Skeletal muscle satellite cell (primary cell): ENCODE data around the gene MMAA.
"Not testable (repeated sequence)": the region's sequence is repeated elsewhere in the genome, so short reads cannot be mapped to it uniquely, and the experiment has no call there.

ENCODE experiments used
- H3K27me3 ChIP-seq: 2 replicates; pipeline ENCODE4 v1.7.0; 2013; ENCODE audit warnings: low read length; ENCODE audit not compliant: control insufficient read depth, insufficient read depth
- H3K36me3 ChIP-seq: 2 replicates; pipeline ENCODE4 v1.7.0; 2013; ENCODE audit warnings: mild to moderate bottlenecking, control low read depth, low read length; ENCODE audit not compliant: insufficient read depth
- H3K4me1 ChIP-seq: 2 replicates; pipeline ENCODE4 v1.7.0; 2013; ENCODE audit warnings: low read length; ENCODE audit not compliant: control insufficient read depth, insufficient read depth
- H3K4me2 ChIP-seq: 2 replicates; pipeline ENCODE4 v1.7.0; 2013; ENCODE audit warnings: mild to moderate bottlenecking, low read length
- H3K4me3 ChIP-seq: 2 replicates; pipeline ENCODE4 v1.7.0; 2013; ENCODE audit warnings: low read length
- H3K9ac ChIP-seq: 2 replicates; pipeline ENCODE4 v1.7.0; 2013; ENCODE audit warnings: mild to moderate bottlenecking, low read depth, low read length, moderate library complexity
- H3K9me3 ChIP-seq: replicated peaks from 2 replicates; pipeline ENCODE4 v1.7.0; 2013; ENCODE audit warnings: mild to moderate bottlenecking, control low read depth, low read length

Gene MMAA

DNA sequence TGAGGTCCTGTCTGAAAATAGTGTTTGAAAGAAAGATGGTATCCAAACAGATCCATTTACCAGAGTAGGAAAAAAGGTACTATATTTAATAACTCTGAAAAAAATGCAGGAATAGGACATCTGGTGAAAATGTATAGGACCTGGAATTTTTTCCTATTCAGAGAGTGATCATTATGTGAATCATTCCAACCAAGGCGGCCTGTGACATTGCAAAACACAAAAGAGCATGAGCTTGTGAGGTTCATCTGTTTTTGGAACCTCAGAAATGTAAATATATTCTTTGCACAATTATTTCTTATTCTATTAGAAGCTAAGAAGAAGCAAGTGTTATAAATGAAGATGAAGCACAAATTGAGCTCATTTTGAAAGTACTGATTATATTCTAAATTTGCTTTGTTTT is 62.8 kb downstream of the MMAA start:
- Histone ChIP-seq H3K4me3 (no peak overlapping the region), H3K9me3 (no peaks in the 10 kb centered on the region), H3K9ac (no peak overlapping the region), H3K4me2 (no peak overlapping the region), H3K4me1 (peaks cover 19% of the 10 kb centered on the region), H3K36me3 (no peaks in the 10 kb centered on the region), H3K27me3 (no peaks in the 10 kb centered on the region)

DNA sequence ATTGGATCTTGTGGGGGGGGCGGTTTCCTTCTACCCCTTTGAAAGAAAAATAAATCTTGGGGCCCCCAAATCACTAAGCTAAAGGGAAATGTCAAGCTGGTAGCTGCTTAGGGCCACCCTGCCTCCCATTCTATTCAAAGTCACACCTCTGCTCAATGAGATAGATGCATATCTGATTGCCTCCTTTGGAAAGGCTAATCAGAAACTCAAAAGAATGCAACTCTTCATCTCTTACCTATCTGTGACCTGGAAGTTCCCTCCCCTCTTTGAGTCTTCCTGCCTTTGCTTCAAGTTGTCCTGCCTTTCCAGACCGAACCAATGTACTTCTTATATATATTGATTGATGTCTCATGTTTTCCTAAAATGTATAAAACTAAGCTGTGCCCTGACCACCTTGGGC is 67.8 kb downstream of the MMAA start:
- Histone ChIP-seq H3K27me3 (no peaks in the 10 kb centered on the region), H3K4me1 (no peaks in the 10 kb centered on the region), H3K9ac (no peak overlapping the region)

DNA sequence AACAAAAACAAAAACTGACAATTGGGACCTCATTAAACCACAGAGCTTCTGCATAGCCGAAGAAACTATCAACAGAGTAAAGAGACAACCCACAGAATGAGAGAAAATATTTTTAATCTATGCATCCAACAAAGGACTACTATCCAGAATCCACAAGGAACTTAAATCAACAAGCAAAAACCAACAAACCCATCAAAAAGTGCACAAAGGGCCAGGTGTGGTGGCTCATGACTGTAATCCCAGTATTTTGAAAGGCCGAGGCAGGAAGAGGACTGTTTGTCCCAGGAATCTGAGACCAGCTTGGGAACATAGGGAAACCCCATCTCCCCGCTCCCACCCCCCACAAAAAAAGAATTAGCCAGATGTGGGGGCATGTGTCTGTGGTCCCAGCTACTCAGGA is 71.4 kb downstream of the MMAA start:
- H3K36me3 ChIP-seq, result no peaks in the 10 kb centered on the region
- H3K9ac ChIP-seq, result no peak overlapping the region
- H3K4me1 ChIP-seq, result no peaks in the 10 kb centered on the region
- no peaks in the 10 kb centered on the region for H3K27me3 ChIP-seq
- no peaks in the 10 kb centered on the region for H3K9me3 ChIP-seq
- H3K4me2 ChIP-seq, result no peak overlapping the region
- no peak overlapping the region for H3K4me3 ChIP-seq

More for the DNA sequence above, 67.8 kb downstream of the MMAA start:
- Histone ChIP-seq H3K4me2 (no peak overlapping the region), H3K36me3 (no peaks in the 10 kb centered on the region), H3K9me3 (no peaks in the 10 kb centered on the region), H3K4me3 (no peak overlapping the region)

- H3K27me3 ChIP-seq, H3K36me3 ChIP-seq, H3K4me2 ChIP-seq, H3K9ac ChIP-seq, H3K9me3 ChIP-seq, H3K4me3 ChIP-seq, H3K4me1 ChIP-seq: not testable (repeated sequence)
These were observed 72.2 kb downstream of the MMAA start for GRCh38 chr4:145691416-145691815.

DNA sequence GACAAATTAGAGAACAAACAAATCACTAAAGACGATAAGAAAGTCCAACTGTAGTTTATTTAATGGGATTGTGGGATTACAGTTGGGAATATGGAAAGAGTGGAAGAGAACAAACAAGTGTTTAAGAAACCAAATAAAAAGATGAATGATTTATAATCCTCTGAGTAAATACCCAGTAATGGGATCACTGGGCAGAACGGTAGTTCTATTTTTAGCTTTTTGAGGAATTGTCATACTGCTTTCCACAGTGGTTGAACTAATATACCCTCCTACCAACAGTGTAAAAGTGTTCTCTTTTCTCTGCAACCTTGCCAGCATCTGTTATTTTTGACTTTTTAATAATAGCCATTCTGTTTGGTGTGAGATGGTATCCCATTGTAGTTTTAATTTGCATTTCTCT is 75.7 kb downstream of the MMAA start:
- Histone ChIP-seq H3K36me3 (no peaks in the 10 kb centered on the region), H3K4me2 (no peak overlapping the region), H3K9me3 (no peaks in the 10 kb centered on the region), H3K4me1 (no peaks in the 10 kb centered on the region), H3K4me3 (no peak overlapping the region), H3K9ac (no peak overlapping the region), H3K27me3 (no peaks in the 10 kb centered on the region)

- H3K4me3 ChIP-seq, result no peak overlapping the region
- H3K9me3 ChIP-seq, result no peaks in the 10 kb centered on the region
- no peaks in the 10 kb centered on the region for H3K36me3 ChIP-seq
- H3K4me2 ChIP-seq, result no peak overlapping the region
- H3K27me3 ChIP-seq, result no peaks in the 10 kb centered on the region
- H3K4me1 ChIP-seq, result no peaks in the 10 kb centered on the region
- no peak overlapping the region for H3K9ac ChIP-seq
These were observed 78.1 kb downstream of the MMAA start for GRCh38 chr4:145697332-145697731.

DNA sequence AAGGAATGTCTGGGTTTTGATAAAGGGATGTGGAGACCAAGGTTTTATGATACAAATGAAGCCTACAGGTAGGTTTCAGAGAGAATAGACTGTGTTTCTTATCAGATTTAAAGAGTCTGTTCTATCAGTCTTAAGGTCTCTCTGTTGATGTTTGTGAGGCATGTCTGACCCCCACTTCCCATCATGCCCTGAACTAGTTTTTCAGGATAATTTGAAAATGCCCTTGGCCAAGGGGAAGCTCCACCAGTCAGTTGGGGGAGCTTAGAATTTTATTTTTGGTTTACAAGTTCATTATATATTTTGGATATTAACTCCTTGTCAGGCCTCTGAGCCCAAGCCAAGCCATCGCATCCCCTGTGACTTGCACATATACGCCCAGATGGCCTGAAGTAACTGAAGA is 79.3 kb downstream of the MMAA start:
- H3K4me1 ChIP-seq, result no peaks in the 10 kb centered on the region
- no peaks in the 10 kb centered on the region for H3K9me3 ChIP-seq
- H3K4me3 ChIP-seq, result no peak overlapping the region
- H3K9ac ChIP-seq, result no peak overlapping the region
- H3K4me2 ChIP-seq, result no peak overlapping the region
- H3K27me3 ChIP-seq, result no peaks in the 10 kb centered on the region
- no peaks in the 10 kb centered on the region for H3K36me3 ChIP-seq

GRCh38 chr4:145703850-145704497 is 84.8 kb downstream of the MMAA start:
- H3K4me1 ChIP-seq, result no peaks in the 10 kb centered on the region
- H3K36me3 ChIP-seq, result no peaks in the 10 kb centered on the region
- no peaks in the 10 kb centered on the region for H3K9me3 ChIP-seq
- no peak overlapping the region for H3K9ac ChIP-seq
- no peak overlapping the region for H3K4me3 ChIP-seq
- no peaks in the 10 kb centered on the region for H3K27me3 ChIP-seq
- H3K4me2 ChIP-seq, result no peak overlapping the region

GRCh38 chr4:145709336-145709735 is 90.2 kb downstream of the MMAA start:
- H3K4me2 ChIP-seq, result peak overlapping the region; percentile 20
- no peaks in the 10 kb centered on the region for H3K36me3 ChIP-seq
- no peaks in the 10 kb centered on the region for H3K9me3 ChIP-seq
- no peaks in the 10 kb centered on the region for H3K27me3 ChIP-seq
- no peak overlapping the region for H3K9ac ChIP-seq
- H3K4me1 ChIP-seq, result peaks cover 11% of the 10 kb centered on the region
- H3K4me3 ChIP-seq, result no peak overlapping the region
